ENCODE data around the gene TTBK2.

TTBK2 gene

GRCh38 chr15:42704492-42704926 lies 216.1 kb downstream of the TTBK2 start:
- in situ Hi-C loops (cut with MboI; ENCODE audit: low sequenced_read_pairs): no loop called here

- in situ Hi-C loops (cut with MboI; ENCODE audit: low sequenced_read_pairs): no loop called here
Measured at GRCh38 chr15:42696626-42697025, 224.0 kb downstream of the TTBK2 start.

- in situ Hi-C loops (cut with MboI; ENCODE audit: low sequenced_read_pairs): no loop called here
Measured at GRCh38 chr15:42695527-42696071, 225.0 kb downstream of the TTBK2 start.

GRCh38 chr15:42694398-42694797 lies 226.2 kb downstream of the TTBK2 start:
- in situ Hi-C loops (cut with MboI; ENCODE audit: low sequenced_read_pairs): no loop called here

GRCh38 chr15:42693942-42694341 lies 226.6 kb downstream of the TTBK2 start:
- in situ Hi-C loops (cut with MboI; ENCODE audit: low sequenced_read_pairs): no loop called here

GRCh38 chr15:42693496-42693895 lies 227.1 kb downstream of the TTBK2 start:
- in situ Hi-C loops (cut with MboI; ENCODE audit: low sequenced_read_pairs): no loop called here

GRCh38 chr15:42692997-42693396 lies 227.6 kb downstream of the TTBK2 start:
- in situ Hi-C loops (cut with MboI; ENCODE audit: low sequenced_read_pairs): no loop called here

- in situ Hi-C loops (cut with MboI; ENCODE audit: low sequenced_read_pairs): no loop called here
Measured at GRCh38 chr15:42692536-42692935, 228.0 kb downstream of the TTBK2 start.

GRCh38 chr15:42691770-42692169 lies 228.8 kb downstream of the TTBK2 start:
- in situ Hi-C loops (cut with MboI; ENCODE audit: low sequenced_read_pairs): no loop called here

GRCh38 chr15:42691308-42691707 lies 229.3 kb downstream of the TTBK2 start:
- in situ Hi-C loops (cut with MboI; ENCODE audit: low sequenced_read_pairs): no loop called here
